ENCODE data around the gene GNG7. TPM values are rescaled to one million over a fixed set of nuclear protein-coding genes. Genes with fewer than 3 reads are reported as not detected.

Gene GNG7
- polyA plus RNA-seq, 1 donor (not counting 4 experiments of a cell fraction or from before 2014, with no cell fraction given) = 0.01 TPM

DNA sequence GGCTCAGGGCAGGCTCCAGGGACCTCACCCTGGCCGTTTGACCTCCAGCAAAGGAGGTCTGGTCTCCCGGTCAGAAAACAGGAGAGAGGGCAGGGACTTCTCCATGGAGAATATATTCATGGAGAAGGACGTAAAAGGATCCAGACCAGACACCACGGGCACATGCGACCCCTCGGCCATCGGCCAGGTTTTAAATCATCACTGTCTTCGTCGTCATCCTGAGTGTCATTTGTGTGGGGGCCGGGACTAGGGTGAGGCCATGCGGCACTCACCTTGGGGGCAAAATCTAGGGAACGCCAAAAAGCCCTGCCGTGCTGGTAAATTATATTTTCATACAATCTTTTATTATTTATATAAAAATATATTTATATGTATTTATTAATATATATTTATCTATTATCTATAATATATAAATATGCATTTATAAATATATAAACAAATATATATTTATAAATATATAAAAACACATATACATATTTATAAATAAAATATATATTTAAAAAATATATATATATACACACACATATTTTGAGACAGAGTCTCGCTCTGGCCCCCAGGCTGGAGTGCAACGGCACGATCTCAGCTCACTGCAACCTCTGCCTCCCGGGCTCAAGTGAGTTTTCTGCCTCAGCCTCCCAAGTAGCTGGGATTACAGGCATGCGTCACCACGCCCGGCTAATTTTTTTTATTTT lies 151.2 kb downstream of the GNG7 start:
- dilution Hi-C loops (cut with MboI; ENCODE audit: extremely low pct_ligation_motif_present, low sequenced_read_pairs) = no loop called here
- H3K79me2 ChIP-seq (ENCODE audit: control insufficient read depth, insufficient read depth, low read length) = no peaks in the 10 kb centered on the region
- no peak overlapping the region for H3K27ac ChIP-seq (ENCODE audit: control insufficient read depth, insufficient read depth, low read length)
- no peak overlapping the region for H2AFZ ChIP-seq (ENCODE audit: control insufficient read depth, low read length)
- FAIRE-seq = no peak
- H3K9me3 ChIP-seq (ENCODE audit: control insufficient read depth, low read depth, low read length) = no peaks in the 10 kb centered on the region
- no peak overlapping the region for H3K9ac ChIP-seq (ENCODE audit: control insufficient read depth, extremely low read depth, insufficient read depth, low read length)
- no peak overlapping the region for H3K4me3 ChIP-seq (ENCODE audit: control insufficient read depth in 2 of 3, extremely low read depth in 1 of 3, insufficient read depth in 2 of 3, low read depth in 1 of 3, low read length in 3 of 3)
- TF ChIP-seq, protein P1, sequence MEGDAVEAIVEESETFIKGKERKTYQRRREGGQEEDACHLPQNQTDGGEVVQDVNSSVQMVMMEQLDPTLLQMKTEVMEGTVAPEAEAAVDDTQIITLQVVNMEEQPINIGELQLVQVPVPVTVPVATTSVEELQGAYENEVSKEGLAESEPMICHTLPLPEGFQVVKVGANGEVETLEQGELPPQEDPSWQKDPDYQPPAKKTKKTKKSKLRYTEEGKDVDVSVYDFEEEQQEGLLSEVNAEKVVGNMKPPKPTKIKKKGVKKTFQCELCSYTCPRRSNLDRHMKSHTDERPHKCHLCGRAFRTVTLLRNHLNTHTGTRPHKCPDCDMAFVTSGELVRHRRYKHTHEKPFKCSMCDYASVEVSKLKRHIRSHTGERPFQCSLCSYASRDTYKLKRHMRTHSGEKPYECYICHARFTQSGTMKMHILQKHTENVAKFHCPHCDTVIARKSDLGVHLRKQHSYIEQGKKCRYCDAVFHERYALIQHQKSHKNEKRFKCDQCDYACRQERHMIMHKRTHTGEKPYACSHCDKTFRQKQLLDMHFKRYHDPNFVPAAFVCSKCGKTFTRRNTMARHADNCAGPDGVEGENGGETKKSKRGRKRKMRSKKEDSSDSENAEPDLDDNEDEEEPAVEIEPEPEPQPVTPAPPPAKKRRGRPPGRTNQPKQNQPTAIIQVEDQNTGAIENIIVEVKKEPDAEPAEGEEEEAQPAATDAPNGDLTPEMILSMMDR (optimal IDR thresholded peaks at IDR 0.05 in 1 of 3, IDR thresholded peaks at IDR 0.05 in 1 of 3, conservative IDR thresholded peaks at IDR 0.05 in 1 of 3; ENCODE audit: extremely low read depth in 1 of 3, insufficient read depth in 2 of 3, low read length in 3 of 3) = no peak
- no peak for TF ChIP-seq EZH2 (IDR thresholded peaks at IDR 0.05; ENCODE audit: low read length)
- no peaks in the 10 kb centered on the region for H3K27me3 ChIP-seq (ENCODE audit: control insufficient read depth, extremely low read depth, insufficient read depth, low read length)
- peaks cover 3% of the 10 kb centered on the region for H3K4me1 ChIP-seq (ENCODE audit: control insufficient read depth, extremely low read depth, insufficient read depth, low read length)
- no peaks in the 10 kb centered on the region for H3K9me1 ChIP-seq (ENCODE audit: control insufficient read depth, extremely low read depth, insufficient read depth, low read length)
- no peaks in the 10 kb centered on the region for H4K20me1 ChIP-seq (ENCODE audit: control insufficient read depth, extremely low read depth, insufficient read depth, low read length)
- H3K36me3 ChIP-seq (ENCODE audit: control insufficient read depth in 2 of 2, extremely low read depth in 1 of 2, insufficient read depth in 2 of 2, low read length in 2 of 2) = no peaks in the 10 kb centered on the region
- H3K4me2 ChIP-seq (ENCODE audit: control insufficient read depth, extremely low read depth, insufficient read depth, low read depth, low read length) = no peak overlapping the region
- no peak for DNase-seq (ENCODE audit: low read depth, low spot score)

DNA sequence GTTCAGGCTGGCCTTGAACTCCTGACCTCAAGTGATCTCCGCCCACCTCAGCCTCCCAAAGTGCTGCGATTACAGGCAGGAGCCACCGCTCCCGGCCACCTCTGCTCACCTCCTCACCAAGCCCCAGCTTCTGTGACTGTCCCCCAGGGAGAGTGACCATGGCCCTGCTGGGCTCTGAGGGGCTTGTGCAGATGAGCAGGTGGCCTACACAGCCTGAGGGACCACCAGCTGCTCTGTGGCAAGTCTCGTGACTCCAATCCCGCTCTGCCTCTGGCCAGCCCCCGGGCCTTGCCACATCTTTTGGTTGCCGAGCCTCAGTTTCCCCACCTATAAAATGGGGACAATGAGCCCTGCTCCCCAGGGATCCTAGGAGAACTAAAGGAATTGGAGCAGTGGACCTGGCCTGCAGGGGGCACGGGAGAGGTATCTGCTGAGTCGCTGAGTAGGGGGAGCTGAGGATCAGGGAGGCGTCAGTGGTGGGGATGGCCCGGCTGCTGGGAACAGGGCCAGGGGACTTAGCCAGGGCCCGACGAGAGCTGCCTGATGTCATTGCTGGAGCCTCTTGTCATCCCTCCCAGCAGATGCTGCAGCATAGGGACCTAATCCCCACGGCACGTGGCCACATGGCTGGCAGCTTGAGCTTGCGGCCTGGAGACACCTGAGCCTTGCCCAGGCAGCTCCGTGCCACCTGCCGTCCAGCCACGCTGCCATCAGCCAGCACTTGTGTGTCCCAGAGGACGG lies 151.9 kb downstream of the GNG7 start:
- dilution Hi-C loops (cut with MboI; ENCODE audit: extremely low pct_ligation_motif_present, low sequenced_read_pairs) = no loop called here
- no peak overlapping the region for H3K4me2 ChIP-seq (ENCODE audit: control insufficient read depth, extremely low read depth, insufficient read depth, low read depth, low read length)
- no peak overlapping the region for H2AFZ ChIP-seq (ENCODE audit: control insufficient read depth, low read length)

More for the DNA sequence above, 151.9 kb downstream of the GNG7 start:
- FAIRE-seq (no peak), DNase-seq (ENCODE audit: low read depth, low spot score) (no peak)
- H3K4me1 ChIP-seq (ENCODE audit: control insufficient read depth, extremely low read depth, insufficient read depth, low read length) = peaks cover 3% of the 10 kb centered on the region
- no peaks in the 10 kb centered on the region for H4K20me1 ChIP-seq (ENCODE audit: control insufficient read depth, extremely low read depth, insufficient read depth, low read length)
- H3K36me3 ChIP-seq (ENCODE audit: control insufficient read depth in 2 of 2, extremely low read depth in 1 of 2, insufficient read depth in 2 of 2, low read length in 2 of 2) = no peaks in the 10 kb centered on the region
- H3K9me3 ChIP-seq (ENCODE audit: control insufficient read depth, low read depth, low read length) = no peaks in the 10 kb centered on the region
- H3K4me3 ChIP-seq (ENCODE audit: control insufficient read depth in 2 of 3, extremely low read depth in 1 of 3, insufficient read depth in 2 of 3, low read depth in 1 of 3, low read length in 3 of 3) = no peak overlapping the region
- no peaks in the 10 kb centered on the region for H3K9me1 ChIP-seq (ENCODE audit: control insufficient read depth, extremely low read depth, insufficient read depth, low read length)
- TF ChIP-seq, protein P1 (optimal IDR thresholded peaks at IDR 0.05 in 1 of 3, IDR thresholded peaks at IDR 0.05 in 1 of 3, conservative IDR thresholded peaks at IDR 0.05 in 1 of 3; ENCODE audit: extremely low read depth in 1 of 3, insufficient read depth in 2 of 3, low read length in 3 of 3) = no peak
- TF ChIP-seq EZH2 (IDR thresholded peaks at IDR 0.05; ENCODE audit: low read length) = no peak
- H3K79me2 ChIP-seq (ENCODE audit: control insufficient read depth, insufficient read depth, low read length) = no peaks in the 10 kb centered on the region
- H3K27me3 ChIP-seq (ENCODE audit: control insufficient read depth, extremely low read depth, insufficient read depth, low read length) = no peaks in the 10 kb centered on the region
- H3K9ac ChIP-seq (ENCODE audit: control insufficient read depth, extremely low read depth, insufficient read depth, low read length) = no peak overlapping the region
- H3K27ac ChIP-seq (ENCODE audit: control insufficient read depth, insufficient read depth, low read length) = no peak overlapping the region
